Stimulated activated CD4-positive, alpha-beta T cell treated with anti-CD3 and anti-CD28 coated beads, Interleukin-1b, Interleukin-23, amount 100 ng/mL, for 24 hours (primary cell): ENCODE results near the gene ABCA7.
A peak's percentile ranks its signal among the peaks of the same experiment; 100 is the strongest.

Source experiments
- DNase-seq, 4 experiments: peaks; one replicate each; pipeline ENCODE4 v3.0.0-alpha.2; 2020; ENCODE audit warnings: low read depth in 4 of 4, low spot score in 1 of 4

ABCA7 gene

GRCh38 chr19:1040476-1041271 lies 767 bp downstream of the ABCA7 start:
- peak in 3 of 4 experiments; percentile 77 to 86 (median 84) for DNase-seq

DNA sequence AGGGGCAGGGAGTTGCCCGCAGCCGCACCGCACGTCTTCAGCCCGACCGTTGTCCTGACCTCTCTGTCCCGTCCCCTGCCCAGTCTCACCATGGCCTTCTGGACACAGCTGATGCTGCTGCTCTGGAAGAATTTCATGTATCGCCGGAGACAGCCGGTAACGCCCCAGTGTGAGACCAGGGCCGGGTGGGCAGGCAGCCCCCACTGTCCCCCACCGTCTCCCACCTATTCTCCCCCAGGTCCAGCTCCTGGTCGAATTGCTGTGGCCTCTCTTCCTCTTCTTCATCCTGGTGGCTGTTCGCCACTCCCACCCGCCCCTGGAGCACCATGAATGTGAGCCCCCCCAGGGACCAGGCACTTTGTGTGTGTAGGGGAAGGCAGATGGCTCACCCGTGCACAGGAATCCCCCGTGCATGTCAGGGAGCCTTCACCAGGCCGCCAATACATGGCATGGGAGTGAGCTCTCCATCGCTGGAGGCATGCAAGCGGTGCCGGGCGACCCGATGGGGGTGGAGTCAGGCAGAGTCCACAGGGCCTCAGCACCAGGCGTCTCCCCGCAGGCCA lies 1.4 kb downstream of the ABCA7 start:
- DNase-seq: no peak

DNA sequence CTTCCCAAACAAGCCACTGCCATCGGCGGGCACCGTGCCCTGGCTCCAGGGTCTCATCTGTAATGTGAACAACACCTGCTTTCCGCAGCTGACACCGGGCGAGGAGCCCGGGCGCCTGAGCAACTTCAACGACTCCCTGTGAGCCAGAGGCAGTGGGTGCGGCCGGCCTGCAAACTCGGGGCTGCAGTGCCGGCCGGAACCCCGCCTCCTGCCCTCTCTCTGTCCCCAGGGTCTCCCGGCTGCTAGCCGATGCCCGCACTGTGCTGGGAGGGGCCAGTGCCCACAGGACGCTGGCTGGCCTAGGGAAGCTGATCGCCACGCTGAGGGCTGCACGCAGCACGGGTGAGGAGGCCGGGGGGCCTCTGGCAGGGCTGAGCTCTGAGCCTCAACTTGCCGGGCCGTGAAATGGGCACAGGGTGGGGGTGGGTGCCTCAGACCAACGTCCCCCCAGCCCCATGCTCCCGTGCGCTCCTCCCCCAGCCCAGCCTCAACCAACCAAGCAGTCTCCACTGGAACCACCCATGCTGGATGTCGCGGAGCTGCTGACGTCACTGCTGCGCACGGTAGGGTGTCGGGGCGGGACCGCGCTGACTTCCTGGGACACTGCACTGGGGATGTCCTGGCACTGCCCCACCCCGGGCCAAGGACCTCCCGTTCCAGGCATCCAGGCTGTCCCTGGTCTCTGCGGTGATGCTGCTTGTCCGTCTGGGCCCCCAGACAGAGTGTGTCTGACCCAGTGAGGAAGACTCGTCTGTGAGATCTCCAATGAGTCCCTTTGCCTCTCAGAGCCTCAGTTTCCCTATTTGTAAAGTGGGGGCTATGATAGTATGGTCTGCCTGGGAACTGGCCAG lies 2.2 kb downstream of the ABCA7 start:
- DNase-seq: no peak

DNA sequence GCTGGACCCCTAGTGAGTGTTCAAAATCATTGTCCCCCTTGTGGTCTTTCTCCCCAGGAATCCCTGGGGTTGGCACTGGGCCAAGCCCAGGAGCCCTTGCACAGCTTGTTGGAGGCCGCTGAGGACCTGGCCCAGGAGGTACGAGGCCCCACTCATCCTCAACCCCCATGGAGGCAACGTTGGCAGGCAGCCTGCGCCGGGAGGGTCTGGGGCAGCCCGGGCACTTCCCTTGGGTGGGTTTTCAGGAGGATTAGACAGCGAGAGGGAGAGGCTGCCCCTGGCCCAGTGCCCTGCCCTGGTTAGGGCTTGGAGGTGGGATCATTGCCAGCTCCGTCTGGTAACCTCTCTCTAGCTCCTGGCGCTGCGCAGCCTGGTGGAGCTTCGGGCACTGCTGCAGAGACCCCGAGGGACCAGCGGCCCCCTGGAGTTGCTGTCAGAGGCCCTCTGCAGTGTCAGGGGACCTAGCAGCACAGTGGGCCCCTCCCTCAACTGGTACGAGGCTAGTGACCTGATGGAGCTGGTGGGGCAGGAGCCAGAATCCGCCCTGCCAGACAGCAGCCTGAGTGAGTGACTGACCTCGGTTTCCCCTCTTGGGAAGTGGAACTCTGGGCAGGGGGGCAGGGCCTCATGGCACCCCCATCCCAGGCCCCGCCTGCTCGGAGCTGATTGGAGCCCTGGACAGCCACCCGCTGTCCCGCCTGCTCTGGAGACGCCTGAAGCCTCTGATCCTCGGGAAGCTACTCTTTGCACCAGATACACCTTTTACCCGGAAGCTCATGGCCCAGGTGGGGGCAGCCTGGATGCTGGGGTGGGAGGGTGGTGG lies 3.0 kb downstream of the ABCA7 start:
- no peak for DNase-seq

- peak in 1 of 4 experiments; percentile 69 for DNase-seq
Measured at GRCh38 chr19:1045247-1045603, 5.3 kb downstream of the ABCA7 start.

DNA sequence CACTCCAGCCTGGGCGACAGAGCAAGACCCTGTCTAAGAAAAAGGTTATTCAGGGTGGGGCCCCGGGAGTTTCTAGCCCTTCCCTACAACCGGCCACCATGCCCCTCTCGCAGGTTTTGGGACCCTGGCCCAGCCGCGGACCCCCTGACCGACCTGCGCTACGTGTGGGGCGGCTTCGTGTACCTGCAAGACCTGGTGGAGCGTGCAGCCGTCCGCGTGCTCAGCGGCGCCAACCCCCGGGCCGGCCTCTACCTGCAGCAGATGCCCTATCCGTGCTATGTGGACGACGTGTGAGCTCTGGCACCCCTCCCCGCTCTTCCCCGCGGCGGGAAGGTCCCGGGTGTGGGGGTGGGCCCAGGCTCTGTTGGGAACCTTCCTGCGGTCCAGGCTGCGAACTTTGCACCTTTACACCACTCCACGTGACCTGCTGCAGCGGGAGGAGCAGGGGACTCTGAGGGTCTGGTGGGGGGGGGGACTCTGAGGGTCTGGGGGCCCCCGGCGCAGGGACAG lies 6.3 kb downstream of the ABCA7 start:
- DNase-seq: no peak

GRCh38 chr19:1046836-1047695 lies 7.2 kb downstream of the ABCA7 start:
- DNase-seq: no peak

DNA sequence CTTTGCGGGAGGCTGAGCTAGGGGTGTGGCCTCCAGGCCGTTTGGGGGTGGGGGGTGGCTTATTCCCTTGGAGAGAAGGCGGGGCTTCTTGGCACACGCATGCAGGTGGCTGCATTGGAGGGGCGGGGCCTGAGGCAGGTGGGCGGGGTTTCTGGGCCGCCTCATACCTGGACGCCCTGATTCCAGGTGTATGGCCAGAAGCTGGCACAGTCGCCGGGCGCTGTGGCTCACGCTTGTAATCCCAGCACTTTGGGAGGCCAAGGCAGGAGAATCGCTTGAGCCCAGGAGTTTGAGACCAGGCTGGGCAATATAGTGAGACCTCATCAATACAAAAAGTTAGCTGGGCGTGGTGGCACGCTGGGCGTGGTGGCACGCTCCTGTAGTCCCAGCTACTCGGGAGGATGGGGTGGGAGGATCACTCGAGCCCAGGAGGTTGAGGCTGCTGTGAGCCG lies 7.8 kb downstream of the ABCA7 start:
- no peak for DNase-seq

- DNase-seq: no peak
Measured at GRCh38 chr19:1049106-1049505, 9.2 kb downstream of the ABCA7 start.

GRCh38 chr19:1049800-1050199 lies 9.9 kb downstream of the ABCA7 start:
- no peak for DNase-seq

- no peak for DNase-seq
Measured at GRCh38 chr19:1050989-1051788, 11.3 kb downstream of the ABCA7 start.

DNA sequence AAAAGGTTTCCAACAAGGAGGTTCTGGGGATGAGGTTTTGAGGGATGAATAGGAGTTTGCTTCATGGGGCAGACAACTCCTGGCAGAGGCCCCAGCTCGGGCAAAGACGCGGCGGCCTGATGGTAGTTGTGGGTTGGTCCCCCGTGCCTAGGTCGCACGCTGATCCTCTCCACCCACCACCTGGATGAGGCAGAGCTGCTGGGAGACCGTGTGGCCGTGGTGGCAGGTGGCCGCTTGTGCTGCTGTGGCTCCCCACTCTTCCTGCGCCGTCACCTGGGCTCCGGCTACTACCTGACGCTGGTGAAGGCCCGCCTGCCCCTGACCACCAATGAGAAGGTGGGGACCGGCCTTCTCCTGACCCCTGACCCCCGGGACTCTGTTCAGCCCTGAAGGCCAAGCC lies 11.9 kb downstream of the ABCA7 start:
- no peak for DNase-seq

DNA sequence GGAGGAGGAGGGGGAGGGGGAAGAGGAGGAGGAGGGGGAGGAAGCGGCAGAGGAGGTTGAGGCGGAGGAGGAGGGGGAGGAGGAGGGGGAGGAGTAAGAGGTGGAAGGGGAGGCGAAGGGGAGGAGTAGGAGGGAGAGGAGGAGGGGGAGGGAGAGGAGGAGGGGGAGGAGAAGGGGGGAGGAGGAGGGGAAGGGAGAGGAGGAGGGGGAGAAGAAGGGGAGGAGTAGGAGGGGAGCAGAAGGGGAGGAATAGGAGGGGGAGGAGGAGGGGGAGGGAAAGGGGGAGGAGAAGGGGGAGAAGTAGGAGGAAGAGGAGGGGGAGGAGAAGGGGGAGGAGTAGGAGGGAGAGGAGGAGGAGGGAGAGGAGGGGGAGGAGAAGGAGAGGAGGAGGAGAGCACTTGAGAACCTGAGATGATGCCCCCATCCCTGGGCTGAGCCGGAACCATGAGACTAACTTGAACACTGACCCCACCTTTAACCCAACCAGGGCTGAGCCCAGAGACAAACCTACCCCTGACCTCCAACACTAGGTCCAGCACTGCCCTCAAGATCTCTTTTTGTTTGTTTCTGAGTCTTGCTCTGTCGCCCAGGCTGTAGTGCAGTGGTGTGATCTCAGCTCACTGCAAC lies 12.6 kb downstream of the ABCA7 start:
- DNase-seq: no peak

GRCh38 chr19:1053176-1054101 lies 13.5 kb downstream of the ABCA7 start:
- no peak for DNase-seq

GRCh38 chr19:1054102-1055027 lies 14.5 kb downstream of the ABCA7 start:
- DNase-seq: no peak

GRCh38 chr19:1055028-1055425 lies 15.1 kb downstream of the ABCA7 start:
- no peak for DNase-seq
